GM08714 (cell line): Measurements from ENCODE around the gene UGGT1.

Source experiments
- H3K4me3 ChIP-seq: fragments of 200-500 bp; sonication (Bioruptor generic); 2 replicates; pipeline ENCODE4 v1.5.1; 2014; ENCODE audit warnings: mild to moderate bottlenecking, low read length, inconsistent platforms
- ZNF274 ChIP-seq: IDR thresholded peaks from 2 replicates; pipeline ENCODE4 v1.6.1; 2012; ENCODE audit warnings: mild to moderate bottlenecking, low read depth, low read length

UGGT1 gene

GRCh38 chr2:128237911-128238697 lies 147.1 kb downstream of the UGGT1 start:
- no peak overlapping the region for H3K4me3 ChIP-seq

GRCh38 chr2:128241896-128242295 lies 150.9 kb downstream of the UGGT1 start:
- H3K4me3 ChIP-seq = no peak overlapping the region
- TF ChIP-seq ZNF274 = no peak

More at GRCh38 chr2:128237911-128238697, 147.1 kb downstream of the UGGT1 start:
- no peak for TF ChIP-seq ZNF274
